Bronchial epithelial cell (primary cell): ENCODE results near the gene TADA3. TPM values are rescaled to one million over a fixed set of nuclear protein-coding genes. Genes with fewer than 3 reads are reported as not detected.

Source experiments
- DNase-seq: peaks from one replicate; pipeline ENCODE4 v3.0.0-alpha.2; 2010; ENCODE audit warnings: low read depth
- FAIRE-seq: peaks from 2 replicates; lab custom pipeline; 2011; peaks lifted over from hg19 to GRCh38; lab: Jason Lieb, UNC
- H3K27me3 ChIP-seq: 2 replicates; pipeline ENCODE4 v1.5.1; 2011; ENCODE audit warnings: low read length; ENCODE audit not compliant: control insufficient read depth, insufficient read depth
- H3K36me3 ChIP-seq: 2 replicates; pipeline ENCODE4 v1.5.1; 2011; ENCODE audit warnings: low read length; ENCODE audit not compliant: control insufficient read depth, insufficient read depth
- H3K4me3 ChIP-seq: 2 replicates; pipeline ENCODE4 v1.5.1; 2011; ENCODE audit warnings: mild to moderate bottlenecking, low read depth, low read length, control low read depth
- total RNA-seq: library from RNA; depleted of rRNA; stranded (reverse); fragments of >200 nt; gene quantifications from 2 replicates; pipeline ENCODE4 v1.2.1, GENCODE V29; 2014
- TF ChIP-seq, protein P1 (sequence below): IDR thresholded peaks from 2 replicates; pipeline ENCODE4 v1.5.1; 2011; ENCODE audit warnings: mild to moderate bottlenecking, moderate library complexity, low read length, control low read depth, inconsistent platforms; ENCODE audit not compliant: insufficient read depth, severe bottlenecking

The TADA3 gene
- total RNA-seq, 1 donor from 2014 or later = 46.9 TPM

GRCh38 chr3:9736831-9737230 lies 55.4 kb downstream of the TADA3 start:
- DNase-seq (no peak), FAIRE-seq (no peak)
- TF ChIP-seq, protein P1, sequence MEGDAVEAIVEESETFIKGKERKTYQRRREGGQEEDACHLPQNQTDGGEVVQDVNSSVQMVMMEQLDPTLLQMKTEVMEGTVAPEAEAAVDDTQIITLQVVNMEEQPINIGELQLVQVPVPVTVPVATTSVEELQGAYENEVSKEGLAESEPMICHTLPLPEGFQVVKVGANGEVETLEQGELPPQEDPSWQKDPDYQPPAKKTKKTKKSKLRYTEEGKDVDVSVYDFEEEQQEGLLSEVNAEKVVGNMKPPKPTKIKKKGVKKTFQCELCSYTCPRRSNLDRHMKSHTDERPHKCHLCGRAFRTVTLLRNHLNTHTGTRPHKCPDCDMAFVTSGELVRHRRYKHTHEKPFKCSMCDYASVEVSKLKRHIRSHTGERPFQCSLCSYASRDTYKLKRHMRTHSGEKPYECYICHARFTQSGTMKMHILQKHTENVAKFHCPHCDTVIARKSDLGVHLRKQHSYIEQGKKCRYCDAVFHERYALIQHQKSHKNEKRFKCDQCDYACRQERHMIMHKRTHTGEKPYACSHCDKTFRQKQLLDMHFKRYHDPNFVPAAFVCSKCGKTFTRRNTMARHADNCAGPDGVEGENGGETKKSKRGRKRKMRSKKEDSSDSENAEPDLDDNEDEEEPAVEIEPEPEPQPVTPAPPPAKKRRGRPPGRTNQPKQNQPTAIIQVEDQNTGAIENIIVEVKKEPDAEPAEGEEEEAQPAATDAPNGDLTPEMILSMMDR = no peak
- H3K4me3 ChIP-seq = no peak overlapping the region
- peaks cover 31% of the 10 kb centered on the region for H3K36me3 ChIP-seq
- H3K27me3 ChIP-seq = no peaks in the 10 kb centered on the region

- H3K4me3 ChIP-seq = peak overlapping the region; percentile 86
- peaks cover 14% of the 10 kb centered on the region for H3K36me3 ChIP-seq
- no peak for DNase-seq
- no peak for FAIRE-seq
- no peaks in the 10 kb centered on the region for H3K27me3 ChIP-seq
- TF ChIP-seq, protein P1 = peak; percentile 11
These were observed 59.5 kb downstream of the TADA3 start for GRCh38 chr3:9732740-9733115.

DNA sequence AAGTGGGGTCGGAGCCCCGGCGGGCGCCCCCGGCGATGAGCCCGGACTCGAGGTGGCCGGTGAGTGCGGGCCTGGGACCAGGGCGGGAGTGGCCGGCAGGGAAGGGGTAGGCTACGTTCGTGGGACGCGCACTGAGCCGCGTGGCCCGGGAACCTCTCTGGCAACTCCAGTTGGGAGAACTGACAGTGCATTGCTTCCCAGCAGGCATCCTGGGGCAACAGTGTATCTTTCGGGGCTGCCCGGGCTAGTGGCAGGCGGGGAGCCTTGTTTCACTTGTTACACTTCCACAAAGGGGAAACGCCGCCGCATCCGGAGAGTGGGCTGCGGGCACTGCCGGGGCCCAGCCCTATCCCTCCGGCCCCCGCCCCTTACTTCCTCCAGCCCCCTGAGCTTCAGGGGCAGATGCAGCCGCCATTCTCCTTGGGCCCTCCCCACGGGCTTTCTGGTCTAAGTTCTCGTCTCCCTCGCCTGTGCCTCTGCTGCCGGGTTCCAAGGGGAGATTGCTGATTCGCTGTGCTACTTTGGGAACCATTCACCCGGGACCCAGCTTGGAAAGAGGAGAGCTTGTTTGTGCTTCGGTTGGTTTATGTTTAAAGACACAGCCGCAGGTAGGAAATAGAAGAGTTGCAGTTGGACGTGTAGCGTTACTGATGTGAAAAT lies 60.1 kb downstream of the TADA3 start:
- Histone ChIP-seq H3K4me3 (peak overlapping the region; percentile 86), H3K36me3 (peaks cover 14% of the 10 kb centered on the region), H3K27me3 (no peaks in the 10 kb centered on the region)
- TF ChIP-seq, protein P1 = no peak
- no peak for DNase-seq
- FAIRE-seq = no peak

DNA sequence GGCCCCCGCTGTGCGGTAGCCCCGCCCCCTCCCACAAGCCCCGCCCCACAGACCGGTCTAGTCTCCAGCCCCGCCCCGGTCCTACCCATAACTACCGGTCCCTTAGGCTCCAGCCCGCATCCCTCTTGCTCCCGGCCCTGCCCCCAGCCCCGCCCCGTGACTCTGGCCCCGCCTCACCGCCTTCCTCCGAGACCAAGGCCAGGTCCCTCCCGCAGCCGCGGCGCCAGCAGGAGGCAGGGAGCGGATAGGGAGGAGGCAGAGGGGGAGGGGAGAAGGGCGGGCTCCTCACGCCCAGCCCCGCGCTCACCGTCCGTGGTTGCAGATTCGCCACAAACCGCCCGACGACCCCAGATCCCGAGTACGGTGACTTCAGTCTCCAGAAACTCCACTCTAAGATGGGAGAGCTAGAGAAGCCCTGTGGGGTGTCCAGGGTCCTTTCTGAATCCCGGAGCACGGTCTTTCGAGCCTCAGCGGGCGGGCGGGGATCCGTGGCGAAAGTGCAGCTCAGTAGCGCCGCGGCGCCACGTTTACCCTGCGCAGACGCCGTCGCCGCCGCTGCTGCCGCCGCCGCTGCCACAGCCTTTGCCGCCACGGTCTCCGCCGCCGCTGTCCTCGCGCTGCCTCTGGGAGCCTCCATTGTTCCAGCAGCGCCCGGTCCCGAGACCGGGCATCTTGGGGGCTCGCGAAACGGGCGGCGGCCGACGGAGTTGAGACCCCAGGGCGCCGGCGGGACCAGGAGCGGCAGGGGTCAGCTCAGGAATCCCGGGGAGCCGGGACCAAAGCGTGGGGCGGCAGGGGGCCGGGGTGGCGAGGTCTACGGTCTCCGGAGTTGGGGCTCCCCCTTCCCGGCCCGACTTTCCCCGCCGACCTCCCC lies 60.8 kb downstream of the TADA3 start, which contains the start of gene BRPF1:
Gene BRPF1 (plus strand): TSS at position 530 of the 874 bp plus-strand sequence. CDS start 2,406 bp downstream, outside the sequence.
- FAIRE-seq (no peak), DNase-seq (peak; percentile 92)
- Histone ChIP-seq H3K4me3 (peak within 1 kb of the TSS; percentile 86), H3K36me3 (peaks cover 9% of the 10 kb centered on the region), H3K27me3 (no peaks in the 10 kb centered on the region)
- TF ChIP-seq, protein P1 = peak; percentile 24

DNA sequence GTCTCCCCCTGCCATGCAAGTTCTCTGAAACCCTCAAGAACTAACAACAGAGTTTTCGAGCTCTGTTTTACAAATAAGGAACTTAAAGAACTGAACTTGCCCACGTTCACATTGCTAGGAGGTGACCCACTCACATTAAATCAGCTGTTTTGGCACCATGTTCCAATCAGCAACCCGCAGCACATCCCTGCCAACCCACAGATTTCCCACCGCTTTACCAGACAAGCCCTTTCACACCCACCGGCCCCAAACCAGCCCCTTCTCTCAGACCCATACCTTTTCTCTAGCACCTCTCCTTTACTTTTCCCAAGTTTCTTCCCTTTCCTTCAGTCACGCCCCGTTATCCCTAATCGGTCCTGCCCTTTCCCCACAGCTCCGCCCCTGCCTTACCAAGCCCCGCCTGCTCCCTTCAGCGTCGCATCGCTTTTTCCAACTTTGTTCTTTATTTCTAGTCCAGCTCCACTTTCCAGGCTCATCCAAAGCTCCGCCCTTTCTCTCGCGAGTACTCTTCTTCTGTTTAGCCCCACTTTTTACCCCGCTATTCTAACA lies 61.5 kb downstream of the TADA3 start:
- FAIRE-seq (no peak), DNase-seq (no peak)
- Histone ChIP-seq H3K4me3 (peak overlapping the region; percentile 86), H3K36me3 (peaks cover 7% of the 10 kb centered on the region), H3K27me3 (no peaks in the 10 kb centered on the region)
- TF ChIP-seq, protein P1 = no peak

Other genes with a start within 250 kb of the TADA3 start
- not detected in 2 replicates for gene LHFPL4, start 238.7 kb downstream of the TADA3 start, total RNA-seq
- gene MTMR14, start 143.0 kb downstream of the TADA3 start, total RNA-seq = 32.9 and 44.9 TPM in 2 replicates
- not detected in 2 replicates for gene CPNE9, start 88.6 kb downstream of the TADA3 start, total RNA-seq
- 14.0 and 14.7 TPM in 2 replicates for gene BRPF1, start 60.7 kb downstream of the TADA3 start, total RNA-seq
- 21.6 and 26.5 TPM in 2 replicates for gene OGG1, start 42.5 kb downstream of the TADA3 start, total RNA-seq
- 18.2 and 36.4 TPM in 2 replicates for gene CAMK1, start 22.5 kb downstream of the TADA3 start, total RNA-seq
- gene ARPC4, start 609 bp upstream of the TADA3 start, total RNA-seq = 192 and 204 TPM in 2 replicates
- 11.3 and 17.3 TPM in 2 replicates for gene TTLL3, start 17.8 kb upstream of the TADA3 start, total RNA-seq
- 34.5 and 36.2 TPM in 2 replicates for gene RPUSD3, start 51.5 kb upstream of the TADA3 start, total RNA-seq
- gene CIDEC, start 87.8 kb upstream of the TADA3 start, total RNA-seq = not detected in 2 replicates
- gene JAGN1, start 98.1 kb upstream of the TADA3 start, total RNA-seq = 24.5 and 35.5 TPM in 2 replicates
- 0.53 and 2.6 TPM in 2 replicates for gene IL17RE, start 110.4 kb upstream of the TADA3 start, total RNA-seq
- gene IL17RC, start 124.6 kb upstream of the TADA3 start, total RNA-seq = 21.1 and 31.7 TPM in 2 replicates
- gene CRELD1, start 141.4 kb upstream of the TADA3 start, total RNA-seq = 22.1 and 35.8 TPM in 2 replicates
- 0.26 and 0.38 TPM in 2 replicates for gene PRRT3, start 159.9 kb upstream of the TADA3 start, total RNA-seq
- 48.1 and 49.5 TPM in 2 replicates for gene EMC3, start 194.4 kb upstream of the TADA3 start, total RNA-seq
- 2.1 and 2.6 TPM in 2 replicates for gene FANCD2, start 234.0 kb upstream of the TADA3 start, total RNA-seq